H1 (cell line): ENCODE measurements around the gene PPP2R2D. TPM values are rescaled to one million over a fixed set of nuclear protein-coding genes. Genes with fewer than 3 reads are reported as not detected.

Experiments used
- CTCF ChIA-PET: fragments of 300-600 bp; sonication (Branson Sonifier 250); formaldehyde crosslinking; loops from one replicate; lab custom pipeline; 2021; ENCODE audit not compliant: partially characterized antibody; lab: Charles Lee
- POLR2A ChIA-PET: fragments of 300-600 bp; sonication (Branson Sonifier 250); formaldehyde crosslinking; loops from one replicate; lab custom pipeline; 2021; ENCODE audit warnings: inconsistent platforms; ENCODE audit not compliant: partially characterized antibody; lab: Charles Lee
- DNase-seq, 2 experiments: peaks; one replicate each; pipeline versions ENCODE4 v3.0.0 to v3.0.0-alpha.2; 2010 to 2022; ENCODE audit warnings: low spot score in 2 of 2, low read depth in 1 of 2, mixed read lengths in 1 of 2
- FAIRE-seq: peaks from 2 replicates; lab custom pipeline; 2011; peaks lifted over from hg19 to GRCh38; lab: Jason Lieb, UNC
- H2AFZ ChIP-seq: 2 replicates; pipeline ENCODE4 v1.8.1; 2012; ENCODE audit warnings: low read length, inconsistent platforms
- H2AK5ac ChIP-seq: 2 replicates; pipeline ENCODE4 v1.6.1; 2013; ENCODE audit warnings: low read depth, low read length
- H2BK120ac ChIP-seq: replicated peaks from 2 replicates; pipeline ENCODE3; 2013; ENCODE audit warnings: low read depth, low read length, inconsistent platforms
- H2BK12ac ChIP-seq: 2 replicates; pipeline ENCODE4 v1.6.1; 2013; ENCODE audit warnings: low read depth, low read length
- H2BK15ac ChIP-seq: 2 replicates; pipeline ENCODE4 v1.6.1; 2013; ENCODE audit warnings: low read length
- H2BK20ac ChIP-seq: 2 replicates; pipeline ENCODE4 v1.6.1; 2013; ENCODE audit warnings: low read length
- H2BK5ac ChIP-seq: 2 replicates; pipeline ENCODE4 v1.6.1; 2013; ENCODE audit warnings: low read depth, low read length
- H3K14ac ChIP-seq: 2 replicates; pipeline ENCODE4 v1.6.1; 2013; ENCODE audit warnings: inconsistent platforms; ENCODE audit not compliant: insufficient read length
- H3K18ac ChIP-seq: 2 replicates; pipeline ENCODE4 v1.6.1; 2013; ENCODE audit warnings: low read length; ENCODE audit errors: extremely low read depth
- H3K23ac ChIP-seq: 2 replicates; pipeline ENCODE4 v1.6.1; 2013; ENCODE audit warnings: inconsistent platforms; ENCODE audit not compliant: insufficient read length
- H3K23me2 ChIP-seq: 2 replicates; pipeline ENCODE4 v1.6.1; 2013; ENCODE audit warnings: low read depth, low read length
- H3K27ac ChIP-seq: 2 replicates; pipeline ENCODE4 v1.6.1; 2011; ENCODE audit warnings: low read depth, low read length, inconsistent platforms
- H3K27me3 ChIP-seq, 4 experiments: replicated peaks in 1 of 4; 1 replicate in 1 of 4; 2 replicates in 3 of 4; pipeline versions ENCODE4 v1.6.1 to v1.8.1; 2011 to 2013; ENCODE audit warnings: low read length in 3 of 4, mild to moderate bottlenecking in 3 of 4, inconsistent platforms in 2 of 4, mixed read lengths in 2 of 4, moderate library complexity in 1 of 4; ENCODE audit not compliant: control insufficient read depth in 3 of 4, insufficient read depth in 3 of 4; ENCODE audit errors: extremely low read depth in 1 of 4
- H3K36me3 ChIP-seq, 4 experiments: 2 replicates each; pipeline versions ENCODE4 v1.6.1 to v1.8.1; 2011 to 2013; ENCODE audit warnings: mild to moderate bottlenecking in 4 of 4, low read length in 3 of 4, moderate library complexity in 2 of 4, control low read depth in 1 of 4, inconsistent platforms in 1 of 4; ENCODE audit not compliant: insufficient read depth in 4 of 4, control insufficient read depth in 2 of 4
- H3K4ac ChIP-seq: replicated peaks from 2 replicates; pipeline ENCODE3; 2013; ENCODE audit warnings: low read length, low read depth, mixed read lengths, inconsistent platforms; ENCODE audit not compliant: insufficient read length
- H3K4me1 ChIP-seq, 4 experiments: replicated peaks in 1 of 4; 1 replicate in 1 of 4; 2 replicates in 3 of 4; pipeline versions ENCODE4 v1.6.1 to v1.8.1; 2011 to 2013; ENCODE audit warnings: low read length in 3 of 4, inconsistent platforms in 2 of 4, mixed read lengths in 1 of 4; ENCODE audit not compliant: insufficient read depth in 4 of 4, control insufficient read depth in 3 of 4
- H3K4me2 ChIP-seq, 2 experiments: 2 replicates each; pipeline versions ENCODE4 v1.6.1 to v1.8.1; 2011 to 2013; ENCODE audit warnings: low read depth in 2 of 2, low read length in 2 of 2, control low read depth in 1 of 2, inconsistent platforms in 1 of 2, mild to moderate bottlenecking in 1 of 2; ENCODE audit not compliant: insufficient read depth in 1 of 2
- H3K4me3 ChIP-seq, 4 experiments: fragments of 200-600, 300-600 bp in 1 of 4; sonication (generic), shearing (Covaris generic), sonication (Bioruptor Twin) in 1 of 4; 2 replicates each; pipeline versions ENCODE4 v1.5.1 to v1.8.1; 2011 to 2016; ENCODE audit warnings: low read length in 4 of 4, low read depth in 3 of 4, control low read depth in 2 of 4, inconsistent platforms in 2 of 4, mild to moderate bottlenecking in 2 of 4, mixed read lengths in 1 of 4, moderate library complexity in 1 of 4; ENCODE audit not compliant: insufficient read depth in 2 of 4; ENCODE audit errors: extremely low read depth in 1 of 4
- H3K56ac ChIP-seq: replicated peaks from 2 replicates; pipeline ENCODE3; 2013; ENCODE audit warnings: low read depth, mild to moderate bottlenecking, mixed read lengths, low read length, inconsistent platforms; ENCODE audit not compliant: insufficient read length
- H3K79me1 ChIP-seq: 2 replicates; pipeline ENCODE4 v1.6.1; 2013; ENCODE audit warnings: low read depth, low read length, control low read depth
- H3K79me2 ChIP-seq, 2 experiments: 2 replicates each; pipeline versions ENCODE4 v1.6.1 to v1.8.1; 2012 to 2013; ENCODE audit warnings: low read length in 2 of 2, mild to moderate bottlenecking in 2 of 2, inconsistent platforms in 1 of 2; ENCODE audit not compliant: insufficient read depth in 2 of 2, control insufficient read depth in 1 of 2
- H3K9ac ChIP-seq, 4 experiments: replicated peaks in 1 of 4; 1 replicate in 1 of 4; 2 replicates in 3 of 4; pipeline versions ENCODE4 v1.6.1 to v1.8.1; 2011 to 2013; ENCODE audit warnings: low read depth in 3 of 4, low read length in 3 of 4, control low read depth in 2 of 4, mild to moderate bottlenecking in 2 of 4, moderate library complexity in 2 of 4, inconsistent platforms in 1 of 4; ENCODE audit errors: extremely low read depth in 1 of 4
- H3K9me3 ChIP-seq, 2 experiments: 2 replicates each; pipeline versions ENCODE4 v1.6.1 to v1.8.1; 2012 to 2013; ENCODE audit warnings: mild to moderate bottlenecking in 2 of 2, moderate library complexity in 2 of 2, control low read depth in 1 of 2, inconsistent platforms in 1 of 2, low read depth in 1 of 2, low read length in 1 of 2, mixed read lengths in 1 of 2; ENCODE audit not compliant: insufficient read depth in 2 of 2
- H4K20me1 ChIP-seq, 2 experiments: replicated peaks in 1 of 2; 2 replicates each; pipeline versions ENCODE3 to v1.8.1; 2011 to 2013; ENCODE audit warnings: inconsistent platforms in 2 of 2, low read length in 2 of 2, mild to moderate bottlenecking in 1 of 2; ENCODE audit not compliant: insufficient read depth in 2 of 2, control insufficient read depth in 1 of 2
- H4K5ac ChIP-seq: 2 replicates; pipeline ENCODE4 v1.6.1; 2013; ENCODE audit warnings: low read length, low read depth, mixed read lengths, inconsistent platforms; ENCODE audit not compliant: insufficient read length
- H4K8ac ChIP-seq: 2 replicates; pipeline ENCODE4 v1.8.0; 2013; ENCODE audit warnings: mild to moderate bottlenecking, moderate library complexity, low read length, inconsistent platforms; ENCODE audit not compliant: insufficient read depth; ENCODE audit errors: extremely low read depth
- H4K91ac ChIP-seq: replicated peaks from 2 replicates; pipeline ENCODE3; 2013; ENCODE audit warnings: low read length, mixed read lengths, inconsistent platforms; ENCODE audit not compliant: insufficient read length
- BCL11A ChIP-seq, 2 experiments: IDR thresholded peaks; one replicate each; pipeline ENCODE4 v1.6.1; 2011; ENCODE audit warnings: low read depth in 2 of 2, low read length in 2 of 2, mild to moderate bottlenecking in 2 of 2
- CBX5 ChIP-seq: fragments of 300-800, 300-1000 bp; sonication (generic); IDR thresholded peaks from 2 replicates; pipeline ENCODE4 v1.7.1; 2016; ENCODE audit warnings: antibody characterized with exemption, low read length, low read depth
- CTBP2 ChIP-seq: IDR thresholded peaks from 2 replicates; pipeline ENCODE4 v1.7.0; 2011; ENCODE audit warnings: borderline replicate concordance, mild to moderate bottlenecking, moderate library complexity, mixed read lengths, low read length; ENCODE audit not compliant: insufficient read depth, insufficient read length
- SAP30 ChIP-seq: fragments of 300-600 bp; sonication (generic); IDR thresholded peaks from 2 replicates; pipeline ENCODE4 v1.7.1; 2012; ENCODE audit warnings: low read length, moderate library complexity, mild to moderate bottlenecking, inconsistent platforms; ENCODE audit not compliant: insufficient read depth, insufficient replicate concordance
- WGBS, 2 experiments: shearing (Covaris generic) in 1 of 2; methylation state at CpG; one replicate each; pipeline versions ENCODE4 v1.1.6 to v1.1.7; 2013 to 2015; ENCODE audit warnings: low lambda C conversion rate in 2 of 2, mixed read lengths in 2 of 2, inconsistent platforms in 1 of 2, low coverage in 1 of 2, missing lambda C conversion rate in 1 of 2; ENCODE audit not compliant: insufficient replicate concordance in 2 of 2, insufficient coverage in 1 of 2, insufficient read length in 1 of 2; ENCODE audit errors: extremely low coverage in 1 of 2, missing lambda C conversion rate in 1 of 2; 5-methylcytosine and 5-hydroxymethylcytosine counted together
- polyA plus RNA-seq, 7 experiments: library from polyadenylated mRNA; depleted of rRNA in 3 of 7; stranded (reverse) in 5 of 7; unstranded in 2 of 7; fragments of >200 nt in 5 of 7; fragments of 200-250 nt in 2 of 7; gene quantifications; 1 replicate in 5 of 7; 2 replicates in 1 of 7; 4 replicates in 1 of 7; pipeline versions ENCODE4 v1.2.1 to v1.2.3, GENCODE V29; 2011 to 2013; ENCODE audit warnings: missing spikeins in 2 of 7, mixed read lengths in 2 of 7
- total RNA-seq: library from RNA; stranded (reverse); fragmentation: NEBNext Ultra II Directional; extraction: Animal tissue kit (Norgen Biotek cat#: 25700); gene quantifications from 2 replicates; pipeline ENCODE4 v1.2.1, GENCODE V29; 2021
- TF ChIP-seq, protein P1 (sequence below), 3 experiments: IDR thresholded peaks; 1 replicate in 2 of 3; 2 replicates in 1 of 3; pipeline versions ENCODE4 v1.5.1 to v1.6.1; 2011; ENCODE audit warnings: low read length in 3 of 3, mild to moderate bottlenecking in 3 of 3, inconsistent platforms in 2 of 3, low read depth in 1 of 3, moderate library complexity in 1 of 3; ENCODE audit not compliant: insufficient read depth in 1 of 3; ENCODE audit errors: control extremely low read depth in 1 of 3
- TF ChIP-seq, protein P2 (sequence below): IDR thresholded peaks from 2 replicates; pipeline ENCODE4 v1.6.1; 2011; ENCODE audit warnings: low read length, improper control_type of control experiment

The PPP2R2D gene
- total and polyA plus RNA-seq, 2 of the 8 experiments (the other 6 are each of a cell fraction or from before 2014, with no cell fraction given), result 25.4 to 32.8 TPM

DNA sequence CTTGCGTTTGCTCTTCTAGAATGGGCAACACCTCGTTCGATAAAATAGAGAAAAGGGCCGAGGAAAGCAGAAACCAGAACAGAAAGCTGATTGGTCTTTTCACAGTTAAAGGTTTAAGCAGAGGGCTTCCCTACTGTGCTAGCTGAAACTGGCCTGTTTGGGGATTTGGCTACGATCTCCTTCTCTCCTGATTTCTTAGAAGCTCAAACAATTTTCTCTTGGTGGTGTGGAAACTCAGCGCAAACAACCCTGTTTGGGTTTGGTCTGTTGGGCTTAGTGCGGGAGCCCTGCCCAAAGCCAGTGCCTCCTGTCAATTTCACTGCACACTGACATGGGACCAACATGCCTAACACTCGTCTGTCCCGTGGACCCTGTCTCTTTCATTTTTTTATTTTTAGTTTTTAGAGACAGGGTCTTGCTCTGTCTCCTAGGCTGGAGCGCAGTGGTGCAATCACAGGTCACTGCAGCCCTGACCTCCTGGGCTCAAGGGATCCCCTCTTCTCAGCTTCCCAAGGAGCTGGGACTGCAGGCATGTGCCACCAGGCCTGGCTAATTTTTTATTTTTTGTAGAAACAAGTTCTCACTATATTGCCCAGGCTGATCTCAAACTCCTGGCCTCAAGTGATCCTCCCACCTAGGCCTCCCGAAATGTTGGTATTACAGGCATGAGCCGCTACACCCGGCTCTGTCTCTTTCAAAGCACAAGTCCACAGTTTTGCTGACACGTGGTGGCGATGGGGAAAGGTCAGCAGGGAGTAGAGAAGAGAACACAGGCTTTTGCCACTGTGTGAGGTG, 97.4 kb downstream of the PPP2R2D start:
- H3K14ac ChIP-seq, result no peak overlapping the region
- H3K4me2 ChIP-seq, result peak overlapping the region in 1 of 2 experiments; percentile 12; a peak in 1 of 4 replicates
- no peak overlapping the region for H3K18ac ChIP-seq
- H3K56ac ChIP-seq, result no peak overlapping the region
- DNase-seq (no peak), FAIRE-seq (peak; percentile 42)
- 0 out of 2 replicates have a peak overlapping the region, but pooled peaks have one; percentile 13 for H2AFZ ChIP-seq
- peaks cover 6 to 17% (median 10%) of the 10 kb centered on the region in 4 experiments; a peak in 5 of 7 replicates for H3K4me1 ChIP-seq
- no peaks in the 10 kb centered on the region for H3K27me3 ChIP-seq
- ChIA-PET POLR2A (interaction anchor here (0.9 to 1.8 kb wide), 5 partner anchors 9 to 68 kb away, joined by 3 to 5 read pairs (median 3); partner anchors contain the start of gene JAKMIP3), CTCF (interaction anchor here (1.1 to 7.7 kb wide), 4 partner anchors 11 to 51 kb away, joined by 3 to 86 read pairs (median 4); no protein-coding TSS in a partner anchor)
- peak overlapping the region; percentile 3; the same call in 1 of the 2 replicates for H2BK15ac ChIP-seq
- H3K27ac ChIP-seq, result no peak overlapping the region
- 85% methylated on average over 15 of the region's 15 CpGs; no CpG with 5 or more reads in 1 of the 2 experiments for WGBS, 2 experiments
- no peaks in the 10 kb centered on the region for H3K79me1 ChIP-seq
- H2BK5ac ChIP-seq, result peak overlapping the region; percentile 63; the same call in 1 of the 2 replicates
- no peaks in the 10 kb centered on the region for H3K9me3 ChIP-seq
- TF ChIP-seq, protein P1, sequence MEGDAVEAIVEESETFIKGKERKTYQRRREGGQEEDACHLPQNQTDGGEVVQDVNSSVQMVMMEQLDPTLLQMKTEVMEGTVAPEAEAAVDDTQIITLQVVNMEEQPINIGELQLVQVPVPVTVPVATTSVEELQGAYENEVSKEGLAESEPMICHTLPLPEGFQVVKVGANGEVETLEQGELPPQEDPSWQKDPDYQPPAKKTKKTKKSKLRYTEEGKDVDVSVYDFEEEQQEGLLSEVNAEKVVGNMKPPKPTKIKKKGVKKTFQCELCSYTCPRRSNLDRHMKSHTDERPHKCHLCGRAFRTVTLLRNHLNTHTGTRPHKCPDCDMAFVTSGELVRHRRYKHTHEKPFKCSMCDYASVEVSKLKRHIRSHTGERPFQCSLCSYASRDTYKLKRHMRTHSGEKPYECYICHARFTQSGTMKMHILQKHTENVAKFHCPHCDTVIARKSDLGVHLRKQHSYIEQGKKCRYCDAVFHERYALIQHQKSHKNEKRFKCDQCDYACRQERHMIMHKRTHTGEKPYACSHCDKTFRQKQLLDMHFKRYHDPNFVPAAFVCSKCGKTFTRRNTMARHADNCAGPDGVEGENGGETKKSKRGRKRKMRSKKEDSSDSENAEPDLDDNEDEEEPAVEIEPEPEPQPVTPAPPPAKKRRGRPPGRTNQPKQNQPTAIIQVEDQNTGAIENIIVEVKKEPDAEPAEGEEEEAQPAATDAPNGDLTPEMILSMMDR (IDR thresholded peaks at IDR 0.05; ENCODE audit: control extremely low read depth in 1 of 3, insufficient read depth in 1 of 3, low read depth in 1 of 3, low read length in 3 of 3), result no peak
- no peak for TF ChIP-seq CTBP2
- TF ChIP-seq SAP30, result no peak
- TF ChIP-seq CBX5, result no peak
- TF ChIP-seq BCL11A (IDR thresholded peaks at IDR 0.05; ENCODE audit: low read depth in 2 of 2, low read length in 2 of 2), result no peak
- TF ChIP-seq, protein P2, sequence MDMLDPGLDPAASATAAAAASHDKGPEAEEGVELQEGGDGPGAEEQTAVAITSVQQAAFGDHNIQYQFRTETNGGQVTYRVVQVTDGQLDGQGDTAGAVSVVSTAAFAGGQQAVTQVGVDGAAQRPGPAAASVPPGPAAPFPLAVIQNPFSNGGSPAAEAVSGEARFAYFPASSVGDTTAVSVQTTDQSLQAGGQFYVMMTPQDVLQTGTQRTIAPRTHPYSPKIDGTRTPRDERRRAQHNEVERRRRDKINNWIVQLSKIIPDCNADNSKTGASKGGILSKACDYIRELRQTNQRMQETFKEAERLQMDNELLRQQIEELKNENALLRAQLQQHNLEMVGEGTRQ, result no peak
- H3K23me2 ChIP-seq, result no peaks in the 10 kb centered on the region
- peak overlapping the region; percentile 87 for H4K91ac ChIP-seq
- H3K36me3 ChIP-seq, result no peaks in the 10 kb centered on the region
- H4K8ac ChIP-seq, result no peak overlapping the region; the same call in 1 of the 2 replicates
- H2BK12ac ChIP-seq, result peak overlapping the region; percentile 3
- no peak overlapping the region for H4K5ac ChIP-seq
- peak overlapping the region; percentile 46 for H3K4ac ChIP-seq
- no peak overlapping the region for H3K23ac ChIP-seq
- no peak overlapping the region for H3K4me3 ChIP-seq
- no peaks in the 10 kb centered on the region for H4K20me1 ChIP-seq
- no peak overlapping the region; a peak in 1 of 7 replicates for H3K9ac ChIP-seq
- 0 out of 2 replicates have a peak overlapping the region, but pooled peaks have one; percentile 34 for H2AK5ac ChIP-seq
- H2BK20ac ChIP-seq, result peak overlapping the region; percentile 88; the same call in 1 of the 2 replicates
- no peak overlapping the region for H2BK120ac ChIP-seq
- H3K79me2 ChIP-seq, result no peaks in the 10 kb centered on the region
